Neutrophil (primary cell): ENCODE results near the gene FRMPD4.

Experiments
- H3K27ac ChIP-seq: fragments of 200-600 bp; sonication (generic); 2 replicates; pipeline ENCODE4 v1.5.1; 2016; ENCODE audit warnings: mild to moderate bottlenecking, moderate library complexity
- H3K27me3 ChIP-seq: fragments of 200-600 bp; sonication (generic); 2 replicates; pipeline ENCODE4 v1.6.0; 2016; ENCODE audit warnings: mild to moderate bottlenecking
- H3K36me3 ChIP-seq: fragments of 200-600 bp; sonication (generic); 2 replicates; pipeline ENCODE4 v1.5.1; 2017
- H3K4me1 ChIP-seq, 2 experiments: fragments of 200-600 bp in 1 of 2; sonication (generic) in 1 of 2; 1 replicate in 1 of 2; 2 replicates in 1 of 2; pipeline versions ENCODE4 v1.5.1 to v1.6.1; 2013 to 2016; ENCODE audit warnings: low read depth in 1 of 2, low read length in 1 of 2, mild to moderate bottlenecking in 1 of 2, moderate library complexity in 1 of 2; ENCODE audit not compliant: control insufficient read depth in 1 of 2, insufficient read depth in 1 of 2
- H3K4me3 ChIP-seq, 2 experiments: fragments of 200-600 bp in 1 of 2; sonication (generic) in 1 of 2; 1 replicate in 1 of 2; 2 replicates in 1 of 2; pipeline ENCODE4 v1.5.1; 2013 to 2016; ENCODE audit warnings: low read depth in 1 of 2, low read length in 1 of 2, mild to moderate bottlenecking in 1 of 2, moderate library complexity in 1 of 2
- H3K9me3 ChIP-seq: fragments of 200-600 bp; sonication (generic); 2 replicates; pipeline ENCODE4 v1.5.1; 2016
- TF ChIP-seq, protein P1 (sequence below): fragments of 200-600 bp; sonication (generic); IDR thresholded peaks from 2 replicates; pipeline ENCODE4 v1.5.1; 2016; ENCODE audit warnings: antibody characterized with exemption

FRMPD4 gene

DNA sequence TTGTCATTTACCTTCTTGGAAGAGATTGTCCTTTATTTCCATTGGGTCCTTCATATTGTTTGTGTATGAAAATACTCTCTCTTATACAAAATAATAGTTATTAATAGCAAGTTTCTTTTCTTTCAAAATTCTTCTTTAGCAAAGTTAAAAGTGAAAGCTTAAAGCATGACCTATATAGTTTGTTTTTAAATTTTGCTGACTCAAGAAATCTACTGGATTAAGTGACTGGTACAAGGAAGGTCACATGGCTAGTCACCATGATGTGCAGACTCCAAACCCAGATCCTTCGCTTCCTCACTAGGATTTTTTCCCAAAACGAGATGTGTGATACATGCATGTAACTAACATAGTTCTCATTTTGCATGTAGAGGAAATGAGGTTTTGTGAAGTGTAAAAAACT is 322.7 kb downstream of the FRMPD4 start:
- Histone ChIP-seq H3K27me3 (no peaks in the 10 kb centered on the region), H3K36me3 (no peaks in the 10 kb centered on the region), H3K4me1 (no peaks in the 10 kb centered on the region), H3K27ac (no peak overlapping the region), H3K9me3 (no peaks in the 10 kb centered on the region), H3K4me3 (no peak overlapping the region)
- TF ChIP-seq, protein P1, sequence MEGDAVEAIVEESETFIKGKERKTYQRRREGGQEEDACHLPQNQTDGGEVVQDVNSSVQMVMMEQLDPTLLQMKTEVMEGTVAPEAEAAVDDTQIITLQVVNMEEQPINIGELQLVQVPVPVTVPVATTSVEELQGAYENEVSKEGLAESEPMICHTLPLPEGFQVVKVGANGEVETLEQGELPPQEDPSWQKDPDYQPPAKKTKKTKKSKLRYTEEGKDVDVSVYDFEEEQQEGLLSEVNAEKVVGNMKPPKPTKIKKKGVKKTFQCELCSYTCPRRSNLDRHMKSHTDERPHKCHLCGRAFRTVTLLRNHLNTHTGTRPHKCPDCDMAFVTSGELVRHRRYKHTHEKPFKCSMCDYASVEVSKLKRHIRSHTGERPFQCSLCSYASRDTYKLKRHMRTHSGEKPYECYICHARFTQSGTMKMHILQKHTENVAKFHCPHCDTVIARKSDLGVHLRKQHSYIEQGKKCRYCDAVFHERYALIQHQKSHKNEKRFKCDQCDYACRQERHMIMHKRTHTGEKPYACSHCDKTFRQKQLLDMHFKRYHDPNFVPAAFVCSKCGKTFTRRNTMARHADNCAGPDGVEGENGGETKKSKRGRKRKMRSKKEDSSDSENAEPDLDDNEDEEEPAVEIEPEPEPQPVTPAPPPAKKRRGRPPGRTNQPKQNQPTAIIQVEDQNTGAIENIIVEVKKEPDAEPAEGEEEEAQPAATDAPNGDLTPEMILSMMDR: no peak

DNA sequence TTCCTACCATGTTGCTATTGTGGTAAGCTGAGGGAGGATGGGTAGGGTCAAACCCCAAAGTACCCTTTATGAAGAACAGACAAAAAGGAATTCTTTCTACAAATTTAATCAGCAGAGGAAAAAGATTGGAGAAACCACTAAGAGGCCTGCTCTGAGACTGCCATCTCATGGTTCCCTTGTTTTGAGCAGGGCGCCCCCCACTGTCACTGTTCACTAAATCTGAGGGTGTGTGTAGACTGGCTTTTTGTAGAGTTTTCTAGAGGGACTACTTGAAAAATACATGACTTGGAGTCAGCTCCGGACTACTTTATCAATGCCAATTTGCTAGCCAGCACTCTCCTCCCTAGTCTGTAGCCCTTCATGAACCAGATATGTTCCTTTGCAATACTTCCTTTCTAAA is 324.8 kb downstream of the FRMPD4 start:
- no peak overlapping the region for H3K27ac ChIP-seq
- TF ChIP-seq, protein P1: no peak
- no peaks in the 10 kb centered on the region for H3K9me3 ChIP-seq
- H3K4me3 ChIP-seq: no peak overlapping the region
- no peaks in the 10 kb centered on the region for H3K27me3 ChIP-seq
- H3K36me3 ChIP-seq: no peaks in the 10 kb centered on the region
- H3K4me1 ChIP-seq: no peaks in the 10 kb centered on the region

DNA sequence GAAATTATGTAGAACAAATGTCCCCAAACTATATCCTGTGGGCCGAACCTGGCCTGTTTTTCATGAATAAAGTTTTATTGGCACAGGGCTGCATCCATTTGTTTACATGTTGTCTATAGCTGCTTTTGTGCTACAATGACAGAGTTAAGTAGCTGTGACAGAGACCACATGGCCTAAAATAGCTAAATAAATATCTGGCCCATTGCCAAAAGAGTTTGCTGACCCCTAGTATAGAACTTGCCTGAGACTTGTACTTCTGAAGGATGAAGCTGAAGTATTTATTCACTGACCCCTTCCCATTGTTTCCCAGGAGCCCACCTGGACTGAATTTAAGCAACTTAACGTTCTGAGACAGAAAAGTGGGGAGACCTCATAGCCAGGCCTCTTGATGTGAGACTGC is 325.6 kb downstream of the FRMPD4 start:
- no peaks in the 10 kb centered on the region for H3K9me3 ChIP-seq
- no peaks in the 10 kb centered on the region for H3K36me3 ChIP-seq
- H3K27ac ChIP-seq: no peak overlapping the region
- H3K27me3 ChIP-seq: no peaks in the 10 kb centered on the region
- TF ChIP-seq, protein P1: no peak
- no peak overlapping the region for H3K4me3 ChIP-seq
- H3K4me1 ChIP-seq: no peaks in the 10 kb centered on the region

DNA sequence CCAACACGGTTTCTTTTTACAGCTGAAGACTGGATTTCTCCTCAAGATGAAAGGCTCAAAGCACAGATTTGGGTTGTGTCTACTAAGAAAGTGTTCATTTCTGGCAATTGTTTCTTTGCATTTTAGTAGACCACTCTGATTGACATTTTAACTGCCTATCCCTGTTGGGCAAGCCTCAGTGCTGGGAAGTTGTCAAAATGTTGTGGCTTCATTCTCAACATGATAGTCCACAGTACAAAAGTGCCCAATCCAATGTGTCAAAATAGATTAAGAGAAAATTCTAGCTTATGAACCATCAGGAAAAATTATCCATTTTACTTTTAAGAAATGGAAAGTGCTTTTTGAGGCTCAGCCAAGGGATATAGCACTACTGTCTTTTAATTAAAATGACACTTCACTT is 329.0 kb downstream of the FRMPD4 start:
- H3K36me3 ChIP-seq: no peaks in the 10 kb centered on the region
- no peaks in the 10 kb centered on the region for H3K4me1 ChIP-seq
- TF ChIP-seq, protein P1: no peak
- no peak overlapping the region for H3K4me3 ChIP-seq
- H3K9me3 ChIP-seq: no peaks in the 10 kb centered on the region
- no peak overlapping the region for H3K27ac ChIP-seq
- H3K27me3 ChIP-seq: no peaks in the 10 kb centered on the region

DNA sequence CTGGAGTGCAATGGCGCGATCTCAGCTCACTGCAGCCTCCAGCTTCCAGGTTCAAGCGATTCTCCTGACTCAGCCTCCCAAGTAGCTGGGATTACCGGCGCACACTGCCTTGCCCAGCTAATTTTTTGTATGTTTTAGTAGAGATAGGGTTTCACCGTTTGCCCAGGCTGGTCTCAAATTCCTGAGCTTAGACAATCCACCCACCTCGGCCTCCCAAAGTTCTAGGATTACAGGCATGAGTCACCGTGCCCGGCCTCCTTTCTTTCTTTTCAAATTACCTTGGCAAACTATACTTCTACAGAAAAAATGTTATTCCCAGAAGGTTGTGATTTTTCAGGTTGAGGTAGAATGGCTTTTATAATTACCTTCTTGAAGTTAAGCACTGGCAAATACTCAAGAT is 331.0 kb downstream of the FRMPD4 start:
- Histone ChIP-seq H3K27me3 (no peaks in the 10 kb centered on the region), H3K36me3 (no peaks in the 10 kb centered on the region), H3K9me3 (no peaks in the 10 kb centered on the region), H3K4me3 (no peak overlapping the region), H3K27ac (no peak overlapping the region), H3K4me1 (no peaks in the 10 kb centered on the region)
- TF ChIP-seq, protein P1: no peak

DNA sequence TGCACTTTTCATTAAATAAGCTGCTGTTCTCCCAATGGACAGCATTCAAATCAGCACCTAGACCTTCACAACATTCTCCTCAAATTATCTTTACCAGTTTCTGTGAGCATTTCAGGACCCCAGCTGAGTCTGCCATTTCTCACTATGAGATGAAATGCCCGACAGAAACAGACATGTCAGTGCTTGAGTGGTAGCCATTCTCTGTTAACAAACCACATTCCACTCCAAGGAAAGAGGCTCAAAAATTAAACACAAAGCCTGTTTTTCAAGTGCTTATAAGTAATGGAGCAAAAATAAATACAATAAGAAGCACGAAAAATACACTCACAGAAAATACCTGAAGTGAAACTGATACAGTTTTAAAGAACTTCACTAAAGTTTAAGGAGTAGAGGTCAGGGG is 332.8 kb downstream of the FRMPD4 start:
- no peak overlapping the region for H3K4me3 ChIP-seq
- no peaks in the 10 kb centered on the region for H3K9me3 ChIP-seq
- no peak overlapping the region for H3K27ac ChIP-seq
- TF ChIP-seq, protein P1: no peak
- no peaks in the 10 kb centered on the region for H3K36me3 ChIP-seq
- H3K27me3 ChIP-seq: no peaks in the 10 kb centered on the region
- H3K4me1 ChIP-seq: no peaks in the 10 kb centered on the region
